Measurements from ENCODE around the gene BNC2.

- TF ChIP-seq, protein P1, sequence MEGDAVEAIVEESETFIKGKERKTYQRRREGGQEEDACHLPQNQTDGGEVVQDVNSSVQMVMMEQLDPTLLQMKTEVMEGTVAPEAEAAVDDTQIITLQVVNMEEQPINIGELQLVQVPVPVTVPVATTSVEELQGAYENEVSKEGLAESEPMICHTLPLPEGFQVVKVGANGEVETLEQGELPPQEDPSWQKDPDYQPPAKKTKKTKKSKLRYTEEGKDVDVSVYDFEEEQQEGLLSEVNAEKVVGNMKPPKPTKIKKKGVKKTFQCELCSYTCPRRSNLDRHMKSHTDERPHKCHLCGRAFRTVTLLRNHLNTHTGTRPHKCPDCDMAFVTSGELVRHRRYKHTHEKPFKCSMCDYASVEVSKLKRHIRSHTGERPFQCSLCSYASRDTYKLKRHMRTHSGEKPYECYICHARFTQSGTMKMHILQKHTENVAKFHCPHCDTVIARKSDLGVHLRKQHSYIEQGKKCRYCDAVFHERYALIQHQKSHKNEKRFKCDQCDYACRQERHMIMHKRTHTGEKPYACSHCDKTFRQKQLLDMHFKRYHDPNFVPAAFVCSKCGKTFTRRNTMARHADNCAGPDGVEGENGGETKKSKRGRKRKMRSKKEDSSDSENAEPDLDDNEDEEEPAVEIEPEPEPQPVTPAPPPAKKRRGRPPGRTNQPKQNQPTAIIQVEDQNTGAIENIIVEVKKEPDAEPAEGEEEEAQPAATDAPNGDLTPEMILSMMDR (IDR thresholded peaks at IDR 0.05; ENCODE audit: low read length), result no peak
- no peak for TF ChIP-seq EZH2 (IDR thresholded peaks at IDR 0.05; ENCODE audit: borderline replicate concordance, low read length)
Measured at GRCh38 chr9:16484180-16484579, 386.3 kb downstream of the BNC2 start.
